Fibroblast of villous mesenchyme (primary cell): Measurements from ENCODE around the gene WNT4. TPM values are rescaled to one million over a fixed set of nuclear protein-coding genes. Genes with fewer than 3 reads are reported as not detected.

Source experiments
- DNase-seq: peaks from one replicate; pipeline ENCODE4 v3.0.0-alpha.2; 2010; ENCODE audit warnings: low read depth
- H3K4me3 ChIP-seq: 2 replicates; pipeline ENCODE4 v1.5.1; 2011; ENCODE audit warnings: low read depth, mild to moderate bottlenecking, low read length
- total RNA-seq: library from RNA; depleted of rRNA; stranded (reverse); fragments of >200 nt; gene quantifications from 2 replicates; pipeline ENCODE4 v1.2.3, GENCODE V29; 2012
- TF ChIP-seq, protein P1 (sequence below): IDR thresholded peaks from 2 replicates; pipeline ENCODE4 v1.5.1; 2012; ENCODE audit warnings: low read depth, mild to moderate bottlenecking, low read length; ENCODE audit not compliant: insufficient read depth

The WNT4 gene
- total RNA-seq, 1 donor = 0.43 TPM

DNA sequence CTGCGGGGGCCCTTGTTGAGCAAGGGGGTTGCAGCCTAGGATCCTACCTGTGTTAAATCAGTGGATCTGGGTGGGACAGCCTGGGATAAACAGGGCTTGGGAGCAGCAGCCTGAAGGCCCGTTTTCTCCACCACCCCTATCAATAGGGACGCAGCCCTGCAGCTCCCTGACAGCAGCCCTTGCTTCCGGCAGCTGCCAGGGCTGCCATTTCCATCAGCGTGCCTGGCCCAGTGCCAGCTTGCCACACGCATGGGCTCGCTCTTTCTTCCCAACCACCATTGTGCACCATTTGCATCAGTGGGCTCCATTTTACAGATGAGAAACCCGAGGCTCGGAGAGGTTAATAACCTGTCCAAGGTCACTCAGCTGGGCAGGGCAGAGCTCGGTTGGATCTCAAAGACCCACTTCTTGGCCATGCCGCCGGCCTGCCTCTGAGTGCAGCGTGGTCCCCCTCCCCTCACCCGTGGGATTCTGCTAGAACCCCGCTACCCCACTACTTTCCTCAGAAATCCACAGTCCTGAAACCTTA is 3.8 kb downstream of the WNT4 start:
- TF ChIP-seq, protein P1, sequence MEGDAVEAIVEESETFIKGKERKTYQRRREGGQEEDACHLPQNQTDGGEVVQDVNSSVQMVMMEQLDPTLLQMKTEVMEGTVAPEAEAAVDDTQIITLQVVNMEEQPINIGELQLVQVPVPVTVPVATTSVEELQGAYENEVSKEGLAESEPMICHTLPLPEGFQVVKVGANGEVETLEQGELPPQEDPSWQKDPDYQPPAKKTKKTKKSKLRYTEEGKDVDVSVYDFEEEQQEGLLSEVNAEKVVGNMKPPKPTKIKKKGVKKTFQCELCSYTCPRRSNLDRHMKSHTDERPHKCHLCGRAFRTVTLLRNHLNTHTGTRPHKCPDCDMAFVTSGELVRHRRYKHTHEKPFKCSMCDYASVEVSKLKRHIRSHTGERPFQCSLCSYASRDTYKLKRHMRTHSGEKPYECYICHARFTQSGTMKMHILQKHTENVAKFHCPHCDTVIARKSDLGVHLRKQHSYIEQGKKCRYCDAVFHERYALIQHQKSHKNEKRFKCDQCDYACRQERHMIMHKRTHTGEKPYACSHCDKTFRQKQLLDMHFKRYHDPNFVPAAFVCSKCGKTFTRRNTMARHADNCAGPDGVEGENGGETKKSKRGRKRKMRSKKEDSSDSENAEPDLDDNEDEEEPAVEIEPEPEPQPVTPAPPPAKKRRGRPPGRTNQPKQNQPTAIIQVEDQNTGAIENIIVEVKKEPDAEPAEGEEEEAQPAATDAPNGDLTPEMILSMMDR = no peak
- H3K4me3 ChIP-seq = no peak overlapping the region
- no peak for DNase-seq

DNA sequence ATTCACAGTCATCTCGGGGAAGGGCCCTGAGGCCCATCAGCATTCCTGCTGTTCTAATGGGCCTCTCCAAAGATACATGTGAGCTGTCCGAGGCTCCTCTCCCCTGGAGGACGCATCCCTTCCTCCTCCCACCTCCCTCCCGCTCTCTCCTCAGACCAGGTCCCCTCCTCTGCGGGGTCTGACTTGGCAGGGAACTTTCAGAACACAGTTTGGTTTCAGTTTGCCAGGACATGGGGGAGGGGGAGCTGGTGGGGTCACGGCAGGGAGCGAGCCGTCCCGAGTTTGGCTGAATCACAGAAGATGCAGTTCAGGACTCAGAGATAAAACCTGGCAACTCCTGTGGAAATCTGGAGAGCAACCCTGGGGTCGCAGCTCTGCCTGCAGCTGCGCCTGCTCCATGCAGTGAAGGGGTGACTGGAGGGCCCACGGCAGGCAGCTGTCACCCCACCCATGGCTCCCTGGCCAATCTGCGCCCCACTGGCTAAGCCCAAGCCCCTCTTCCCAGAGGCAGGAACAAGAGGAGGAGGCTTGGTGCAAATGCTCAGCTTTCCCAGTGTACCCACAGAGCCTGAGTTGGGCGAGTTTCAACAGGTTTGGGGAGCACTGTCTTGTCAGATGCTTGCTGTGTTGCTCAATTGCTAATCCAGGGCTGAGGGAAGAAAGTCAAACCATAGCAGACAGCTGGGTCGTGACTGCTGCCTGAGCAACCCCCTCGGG is 5.7 kb downstream of the WNT4 start:
- H3K4me3 ChIP-seq = no peak overlapping the region
- DNase-seq = peak; percentile 37
- TF ChIP-seq, protein P1 = no peak

DNA sequence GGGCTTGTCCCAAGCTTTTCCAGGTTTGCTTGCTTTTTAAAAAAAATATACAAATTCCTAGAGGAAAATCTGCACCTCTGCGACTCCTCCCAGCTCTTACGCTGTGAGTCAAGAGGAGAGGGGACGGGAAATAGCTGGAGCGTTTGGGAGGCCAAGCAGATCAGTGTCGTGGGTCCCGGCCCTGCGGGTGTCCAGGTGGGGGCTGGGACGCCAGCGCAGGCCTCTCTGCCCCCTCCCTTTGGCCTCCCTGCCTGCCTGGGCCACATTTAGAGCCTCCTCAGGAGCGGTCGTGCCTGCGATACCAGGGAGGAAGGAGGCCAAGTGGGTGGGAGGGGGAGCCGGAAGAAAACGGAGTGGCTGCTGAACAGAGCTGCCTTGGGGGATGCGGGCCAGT is 9.0 kb downstream of the WNT4 start:
- H3K4me3 ChIP-seq = no peak overlapping the region
- TF ChIP-seq, protein P1 = no peak
- no peak for DNase-seq

DNA sequence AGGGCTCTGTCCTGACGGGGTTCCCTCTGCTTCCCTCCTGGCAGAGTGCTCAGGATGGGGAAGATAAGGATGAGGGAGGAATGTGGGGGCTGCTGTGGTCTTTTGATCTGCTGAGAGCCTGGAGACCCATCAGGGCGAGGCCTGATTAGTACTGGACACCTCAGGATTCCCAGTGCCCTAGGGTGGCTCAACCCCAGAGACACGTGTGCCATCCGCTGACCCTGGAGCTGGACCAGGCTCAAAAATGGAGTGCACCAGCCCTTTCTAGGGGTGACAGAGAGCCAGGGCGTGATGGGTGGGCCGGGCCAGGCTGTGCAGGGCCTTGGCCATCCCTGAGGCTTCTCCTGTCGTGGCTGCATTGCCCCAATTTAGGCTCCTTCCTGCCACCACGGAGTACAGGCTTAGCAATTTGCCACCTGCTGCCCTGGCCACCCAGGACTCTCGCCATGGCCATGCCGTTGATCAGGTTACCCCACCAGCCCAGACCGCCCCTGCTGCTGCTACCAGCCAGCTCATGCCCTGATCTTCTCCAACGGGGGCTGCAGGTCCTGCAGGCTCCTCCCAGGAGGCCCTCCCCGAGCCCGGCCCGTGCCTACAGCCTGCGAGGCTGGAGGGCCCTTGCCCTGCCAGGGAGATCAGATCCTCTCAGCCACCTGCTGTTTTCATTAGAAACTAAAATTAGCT is 9.5 kb downstream of the WNT4 start:
- no peak overlapping the region for H3K4me3 ChIP-seq
- TF ChIP-seq, protein P1 = no peak
- DNase-seq = no peak

DNA sequence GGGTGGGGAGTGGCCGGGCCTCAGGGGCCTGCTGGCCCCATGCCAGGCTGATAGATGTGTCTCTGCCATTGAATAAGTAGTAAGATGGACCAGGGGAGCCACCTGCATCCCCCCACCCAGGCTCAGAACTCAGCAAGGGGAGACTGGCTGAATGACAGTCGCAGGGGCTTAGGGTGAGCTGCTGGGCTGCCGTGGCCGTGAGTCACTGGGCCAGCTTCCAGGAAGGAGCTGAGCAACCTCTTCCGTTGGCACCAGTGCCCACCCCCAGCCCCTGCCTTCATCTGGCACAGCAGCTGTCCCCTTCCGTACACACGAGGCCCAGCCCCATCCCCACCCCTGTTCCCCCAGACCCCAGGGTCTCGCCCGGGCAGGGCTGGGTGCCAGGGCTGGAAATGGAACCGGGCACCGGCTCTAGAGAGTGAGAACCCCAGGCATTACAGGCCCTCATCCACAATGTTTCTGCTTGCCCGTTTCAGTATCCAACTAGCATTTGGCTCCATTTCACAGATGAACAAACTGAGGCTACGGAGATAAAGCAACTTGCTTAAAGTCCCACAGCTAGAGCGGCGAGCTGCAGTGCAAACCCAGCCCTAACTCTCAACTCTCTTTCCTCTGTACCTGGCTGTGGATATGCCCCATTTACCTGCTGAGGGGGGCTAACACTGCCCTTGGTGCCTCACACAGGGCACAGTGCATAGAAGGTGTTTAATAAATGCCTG is 10.2 kb downstream of the WNT4 start:
- H3K4me3 ChIP-seq = no peak overlapping the region
- TF ChIP-seq, protein P1 = no peak
- no peak for DNase-seq

DNA sequence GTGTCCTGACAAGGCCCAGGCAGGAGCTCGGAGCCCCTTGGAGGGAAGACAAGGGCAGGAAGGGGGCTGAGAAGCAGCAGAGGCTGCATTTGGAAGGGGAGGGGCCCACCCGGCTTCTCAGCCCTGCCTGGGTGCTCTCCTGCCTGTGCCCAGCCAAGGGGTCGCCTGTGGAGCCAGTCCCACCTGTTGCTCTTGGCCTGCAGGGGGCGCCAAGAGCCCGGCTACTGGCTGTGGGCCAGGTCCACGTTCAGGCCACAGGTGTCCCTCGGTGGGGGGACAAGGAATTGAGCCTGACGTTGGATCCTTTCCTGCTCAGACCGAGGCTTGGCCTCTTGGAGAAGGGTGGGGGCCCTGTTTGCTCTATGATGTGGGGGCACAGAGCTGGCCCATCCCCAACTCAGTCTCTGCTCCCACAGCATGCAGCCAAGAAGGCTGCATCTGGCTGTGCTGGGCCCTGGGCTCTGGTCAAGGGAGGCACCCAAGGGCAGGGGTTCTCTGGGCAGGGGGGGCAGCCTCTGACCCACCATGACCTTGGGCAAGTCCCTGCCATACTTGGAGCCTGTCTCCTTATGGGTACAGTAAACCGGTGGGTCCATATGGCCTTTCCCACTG is 10.9 kb downstream of the WNT4 start:
- no peak overlapping the region for H3K4me3 ChIP-seq
- no peak for DNase-seq
- TF ChIP-seq, protein P1 = peak; percentile 77
